SK-N-SH (cell line): Measurements from ENCODE around the gene FCSK.

Experiments used
- CHD2 ChIP-seq: fragments of 150-350 bp; IDR thresholded peaks from 2 replicates; pipeline ENCODE4 v1.6.1; 2018; ENCODE audit warnings: low read length; ENCODE audit not compliant: partially characterized antibody
- CTCF ChIP-seq: fragments of 200-600 bp; sonication (generic); IDR thresholded peaks from 2 replicates; pipeline ENCODE4 v1.6.1; 2017; ENCODE audit warnings: antibody characterized with exemption, mild to moderate bottlenecking, moderate library complexity
- EP300 ChIP-seq, 2 experiments: IDR thresholded peaks; 2 replicates each; pipeline versions ENCODE4 v1.4.0 to v1.6.1; 2012; ENCODE audit warnings: borderline replicate concordance in 1 of 2, low read depth in 1 of 2, low read length in 1 of 2
- JUND ChIP-seq: IDR thresholded peaks from 2 replicates; pipeline ENCODE4 v1.4.0; 2012
- NRF1 ChIP-seq: IDR thresholded peaks from 2 replicates; pipeline ENCODE4 v1.6.1; 2012; ENCODE audit warnings: low read depth, mild to moderate bottlenecking, low read length
- POLR2AphosphoS5 ChIP-seq: IDR thresholded peaks from 2 replicates; pipeline ENCODE4 v1.6.1; 2012; ENCODE audit warnings: low read depth, low read length
- SIN3A ChIP-seq: IDR thresholded peaks from 2 replicates; pipeline ENCODE4 v1.6.1; 2012; ENCODE audit warnings: low read depth, mild to moderate bottlenecking, low read length, moderate library complexity, borderline replicate concordance
- SMC3 ChIP-seq: IDR thresholded peaks from 2 replicates; pipeline ENCODE4 v1.6.1; 2012; ENCODE audit warnings: low read depth, low read length, improper control_type of control experiment
- YY1 ChIP-seq: IDR thresholded peaks from 2 replicates; pipeline ENCODE4 v1.4.0; 2012; ENCODE audit warnings: low read depth, mild to moderate bottlenecking

GRCh38 chr16:70421473-70422311 is 32.7 kb upstream of the FCSK start:
- TF ChIP-seq CTCF (no peak), JUND (no peak), NRF1 (no peak), POLR2AphosphoS5 (no peak), CHD2 (no peak), SMC3 (no peak), YY1 (no peak), EP300 (IDR thresholded peaks at IDR 0.05; ENCODE audit: borderline replicate concordance in 1 of 2, low read depth in 1 of 2, low read length in 1 of 2) (no peak), SIN3A (no peak)
